WTC11 (cell line): ENCODE results near the gene TEX13D. TPM values are rescaled to one million over a fixed set of nuclear protein-coding genes. Genes with fewer than 3 reads are reported as not detected.

Experiments
- ATAC-seq: fragments of 200-7000 bp; cut with Tn5 transposase; 2 replicates; pipeline ENCODE4 v1.10.0; 2021; ENCODE audit warnings: mild to moderate bottlenecking, moderate library complexity
- CTCF ChIA-PET: fragments of 300-600 bp; sonication (Branson Sonifier 250); formaldehyde crosslinking; loops from one replicate; lab custom pipeline; 2021; ENCODE audit warnings: antibody characterized with exemption; lab: Charles Lee
- POLR2A ChIA-PET: fragments of 350-600 bp; sonication (Branson Sonifier 250); formaldehyde crosslinking; loops from one replicate; lab custom pipeline; 2021; ENCODE audit warnings: antibody characterized with exemption; lab: Charles Lee
- DNase-seq: peaks from one replicate; pipeline ENCODE4 v3.0.0; 2021; ENCODE audit warnings: low spot score
- H3K27ac Mint-ChIP-seq: 2 replicates; pipeline ENCODE4 v1.8.0; 2021; ENCODE audit warnings: mixed read lengths
- H3K27me3 Mint-ChIP-seq: 2 replicates; pipeline ENCODE4 v1.8.0; 2021; ENCODE audit warnings: low read depth, mild to moderate bottlenecking, moderate library complexity, mixed read lengths
- H3K36me3 Mint-ChIP-seq: 2 replicates; pipeline ENCODE4 v1.8.0; 2021; ENCODE audit warnings: mixed read lengths
- H3K4me1 Mint-ChIP-seq: 2 replicates; pipeline ENCODE4 v1.8.0; 2022; ENCODE audit warnings: mixed read lengths
- H3K4me3 Mint-ChIP-seq: 2 replicates; pipeline ENCODE4 v1.8.0; 2021; ENCODE audit warnings: mild to moderate bottlenecking, moderate library complexity, mixed read lengths
- H3K9me3 Mint-ChIP-seq: 2 replicates; pipeline ENCODE4 v1.8.0; 2021; ENCODE audit warnings: mixed read lengths
- ARID4B ChIP-seq: sonication (generic); formaldehyde crosslinking; IDR thresholded peaks from 2 replicates; pipeline ENCODE4 v1.8.0; 2023; ENCODE audit warnings: missing genetic modification reagents, mild to moderate bottlenecking, borderline replicate concordance
- E2F5 ChIP-seq: sonication (generic); formaldehyde crosslinking; IDR thresholded peaks from 2 replicates; pipeline ENCODE4 v1.8.1; 2022; ENCODE audit warnings: mild to moderate bottlenecking, moderate library complexity, missing genetic modification reagents
- ESRRA ChIP-seq: sonication (generic); formaldehyde crosslinking; IDR thresholded peaks from 2 replicates; pipeline ENCODE4 v1.8.1; 2022; ENCODE audit warnings: mild to moderate bottlenecking, missing genetic modification reagents, borderline replicate concordance
- FOXJ3 ChIP-seq: sonication (generic); formaldehyde crosslinking; IDR thresholded peaks from 2 replicates; pipeline ENCODE4 v1.9.0; 2021; ENCODE audit warnings: missing genetic modification reagents, mild to moderate bottlenecking, borderline replicate concordance
- GRHL2 ChIP-seq: fragments of 250-450 bp; sonication (Bioruptor Pico); IDR thresholded peaks from 2 replicates; pipeline ENCODE4 v1.8.0; 2022; ENCODE audit warnings: mild to moderate bottlenecking, moderate library complexity; ENCODE audit not compliant: insufficient replicate concordance, severe bottlenecking
- JAZF1 ChIP-seq: fragments of 250-450 bp; sonication (Bioruptor Pico); IDR thresholded peaks from 2 replicates; pipeline ENCODE4 v1.9.0; 2021; ENCODE audit warnings: moderate library complexity, mild to moderate bottlenecking, inconsistent platforms
- MXD4 ChIP-seq: fragments of 250-450 bp; sonication (Bioruptor Pico); IDR thresholded peaks from 2 replicates; pipeline ENCODE4 v1.8.0; 2021; ENCODE audit warnings: mild to moderate bottlenecking, moderate library complexity, borderline replicate concordance
- PRDM15 ChIP-seq: sonication (generic); formaldehyde crosslinking; IDR thresholded peaks from 2 replicates; pipeline ENCODE4 v1.8.0; 2022; ENCODE audit warnings: missing genetic modification reagents
- RELA ChIP-seq: sonication (generic); formaldehyde crosslinking; IDR thresholded peaks from 2 replicates; pipeline ENCODE4 v1.8.1; 2022; ENCODE audit warnings: missing genetic modification reagents, mild to moderate bottlenecking, borderline replicate concordance
- STAT6 ChIP-seq: sonication (generic); formaldehyde crosslinking; conservative IDR thresholded peaks from 2 replicates; pipeline ENCODE4 v1.8.1; 2023; ENCODE audit warnings: mild to moderate bottlenecking, low read depth, missing genetic modification reagents, moderate library complexity
- TCF7 ChIP-seq: sonication (generic); formaldehyde crosslinking; IDR thresholded peaks from 2 replicates; pipeline ENCODE4 v1.8.0; 2022; ENCODE audit warnings: mild to moderate bottlenecking, low read depth, missing genetic modification reagents, moderate library complexity
- TP53 ChIP-seq: sonication (generic); formaldehyde crosslinking; IDR thresholded peaks from 2 replicates; pipeline ENCODE4 v1.8.1; 2023; ENCODE audit warnings: mild to moderate bottlenecking, missing genetic modification reagents
- ZNF121 ChIP-seq: sonication (generic); formaldehyde crosslinking; IDR thresholded peaks from 2 replicates; pipeline ENCODE4 v1.8.0; 2023; ENCODE audit warnings: missing genetic modification reagents
- ZNF512 ChIP-seq: sonication (generic); formaldehyde crosslinking; IDR thresholded peaks from 2 replicates; pipeline ENCODE4 v1.8.1; 2022; ENCODE audit warnings: missing genetic modification reagents, borderline replicate concordance
- ZSCAN18 ChIP-seq: fragments of 250-450 bp; sonication (Bioruptor Pico); IDR thresholded peaks from 2 replicates; pipeline ENCODE4 v2.1.2; 2022; ENCODE audit warnings: mild to moderate bottlenecking, moderate library complexity
- total RNA-seq: library from RNA; stranded (reverse); gene quantifications from 3 replicates; pipeline ENCODE4 v1.2.3, GENCODE V29; 2021
- TF ChIP-seq, protein P1 (sequence below): sonication (generic); formaldehyde crosslinking; IDR thresholded peaks from 2 replicates; pipeline ENCODE4 v1.8.0; 2022; ENCODE audit warnings: mild to moderate bottlenecking, missing genetic modification reagents
- TF ChIP-seq, protein P2 (sequence below): sonication (generic); formaldehyde crosslinking; IDR thresholded peaks from 2 replicates; pipeline ENCODE4 v1.8.0; 2022; ENCODE audit warnings: mild to moderate bottlenecking, missing genetic modification reagents

Gene TEX13D
- total RNA-seq, 1 experiment from 2014 or later: not detected

DNA sequence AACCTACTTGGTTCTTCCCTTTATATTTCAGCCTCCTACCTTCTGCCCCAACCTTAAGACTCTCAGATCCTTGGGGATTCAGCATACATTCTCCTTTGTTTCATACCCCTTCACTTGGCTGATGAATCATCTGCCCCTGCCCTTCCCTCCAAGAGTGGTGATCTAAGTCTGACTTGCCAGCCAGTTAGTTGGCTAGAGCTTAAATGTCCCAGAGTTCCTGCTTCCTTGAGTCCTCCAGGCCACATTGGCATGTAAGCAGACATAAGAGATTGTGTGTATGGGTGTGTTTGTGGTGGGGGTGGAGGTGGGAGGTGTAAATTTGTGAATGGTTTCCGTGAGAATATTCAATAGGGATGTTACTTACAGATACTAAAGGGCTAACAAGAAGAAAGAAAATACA is 3.7 kb upstream of the TEX13D start (continued):
- TF ChIP-seq, protein P1, sequence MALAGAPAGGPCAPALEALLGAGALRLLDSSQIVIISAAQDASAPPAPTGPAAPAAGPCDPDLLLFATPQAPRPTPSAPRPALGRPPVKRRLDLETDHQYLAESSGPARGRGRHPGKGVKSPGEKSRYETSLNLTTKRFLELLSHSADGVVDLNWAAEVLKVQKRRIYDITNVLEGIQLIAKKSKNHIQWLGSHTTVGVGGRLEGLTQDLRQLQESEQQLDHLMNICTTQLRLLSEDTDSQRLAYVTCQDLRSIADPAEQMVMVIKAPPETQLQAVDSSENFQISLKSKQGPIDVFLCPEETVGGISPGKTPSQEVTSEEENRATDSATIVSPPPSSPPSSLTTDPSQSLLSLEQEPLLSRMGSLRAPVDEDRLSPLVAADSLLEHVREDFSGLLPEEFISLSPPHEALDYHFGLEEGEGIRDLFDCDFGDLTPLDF (CRISPR knock-in tag): no peak
- TF ChIP-seq ARID4B (CRISPR knock-in tag) (no peak), TCF7 (CRISPR knock-in tag) (no peak), JAZF1 (CRISPR knock-in tag) (no peak)
- TF ChIP-seq, protein P2, sequence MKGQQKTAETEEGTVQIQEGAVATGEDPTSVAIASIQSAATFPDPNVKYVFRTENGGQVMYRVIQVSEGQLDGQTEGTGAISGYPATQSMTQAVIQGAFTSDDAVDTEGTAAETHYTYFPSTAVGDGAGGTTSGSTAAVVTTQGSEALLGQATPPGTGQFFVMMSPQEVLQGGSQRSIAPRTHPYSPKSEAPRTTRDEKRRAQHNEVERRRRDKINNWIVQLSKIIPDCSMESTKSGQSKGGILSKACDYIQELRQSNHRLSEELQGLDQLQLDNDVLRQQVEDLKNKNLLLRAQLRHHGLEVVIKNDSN (CRISPR knock-in tag): no peak

- H3K4me3 Mint-ChIP-seq: no peak overlapping the region
- ATAC-seq: no peak
- ChIA-PET POLR2A (no interaction called here), CTCF (no interaction called here)
- no peaks in the 10 kb centered on the region; the same call in 1 of the 2 replicates for H3K27me3 Mint-ChIP-seq
- no peak overlapping the region for H3K27ac Mint-ChIP-seq
- DNase-seq: no peak
- no peaks in the 10 kb centered on the region for H3K36me3 Mint-ChIP-seq
- no peaks in the 10 kb centered on the region for H3K4me1 Mint-ChIP-seq
- H3K9me3 Mint-ChIP-seq: no peaks in the 10 kb centered on the region
- TF ChIP-seq ESRRA: no peak
- no peak for TF ChIP-seq TP53 (CRISPR knock-in tag)
- TF ChIP-seq ZSCAN18: no peak
- TF ChIP-seq PRDM15 (CRISPR knock-in tag): no peak
- no peak for TF ChIP-seq FOXJ3 (CRISPR knock-in tag)
- no peak for TF ChIP-seq E2F5 (CRISPR knock-in tag)
- TF ChIP-seq ZNF512 (CRISPR knock-in tag): no peak
- TF ChIP-seq GRHL2 (CRISPR knock-in tag): no peak
- TF ChIP-seq MXD4 (CRISPR knock-in tag): no peak
- no peak for TF ChIP-seq RELA (CRISPR knock-in tag)
- TF ChIP-seq ZNF121 (CRISPR knock-in tag): no peak
- no peak for TF ChIP-seq STAT6 (CRISPR knock-in tag)
Observed at GRCh38 chrX:124333862-124334261, 1.4 kb downstream of the TEX13D start.
